Hindlimb muscle (tissue), 1 donor: ENCODE results near the gene CLIC3. TPM values are rescaled to one million over a fixed set of nuclear protein-coding genes. Genes with fewer than 3 reads are reported as not detected.

ENCODE experiments used
- DNase-seq: peaks from one replicate; pipeline ENCODE4 v3.0.0-alpha.2; 2013
- polyA plus RNA-seq: library from polyadenylated mRNA; unstranded; fragments of 120-200 nt; gene quantifications from one replicate; pipeline ENCODE4 v1.2.1, GENCODE V29; 2013; ENCODE audit not compliant: insufficient read length

CLIC3 gene
- polyA plus RNA-seq, 1 donor, result 0.54 TPM

DNA sequence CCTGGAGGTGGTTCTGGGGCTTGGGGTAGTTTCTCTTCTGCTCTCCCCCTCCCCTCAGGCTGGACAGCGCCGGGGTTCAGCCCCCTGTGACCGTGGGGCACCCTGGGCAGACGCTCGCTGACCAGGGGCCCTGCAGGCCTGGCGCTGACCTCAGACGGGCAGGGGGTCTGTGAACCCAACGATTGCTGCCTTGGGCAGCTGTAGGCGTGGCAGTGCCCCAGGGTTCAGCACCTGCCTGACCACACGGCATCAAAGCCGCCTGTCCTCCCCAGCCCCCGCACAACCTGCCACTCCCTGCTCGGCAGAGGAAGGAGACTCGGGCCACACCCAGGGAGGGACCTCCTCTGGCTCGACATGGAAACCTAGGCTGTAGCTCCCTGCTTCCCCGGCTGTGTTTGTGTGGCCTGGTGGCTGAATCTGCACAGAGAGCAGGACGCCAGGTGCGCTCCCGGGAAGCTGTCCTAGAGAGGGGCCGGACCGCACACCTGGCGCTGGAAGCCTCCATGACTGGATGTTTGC lies 32.1 kb downstream of the CLIC3 start:
- no peak for DNase-seq

DNA sequence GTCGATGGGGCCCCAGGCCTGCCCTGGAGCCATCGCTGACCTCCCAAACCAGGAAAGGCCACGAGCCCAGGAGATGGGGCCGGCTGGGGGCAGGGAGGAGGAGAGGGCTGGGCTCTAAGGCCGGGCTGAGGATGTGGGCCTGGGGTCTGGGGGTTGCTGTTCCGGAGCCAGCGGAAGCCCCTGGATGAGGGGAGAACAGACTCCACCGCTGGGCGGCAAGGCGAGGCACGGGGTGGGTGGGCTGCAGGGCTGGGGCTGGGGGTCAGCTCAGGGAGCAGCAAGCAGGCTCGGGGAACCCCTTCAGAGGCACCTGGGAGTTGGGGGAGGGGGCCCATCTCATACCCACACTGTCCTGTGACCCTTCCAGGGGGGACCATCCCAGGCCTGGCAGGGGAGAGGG lies 32.6 kb downstream of the CLIC3 start:
- DNase-seq, result no peak

DNA sequence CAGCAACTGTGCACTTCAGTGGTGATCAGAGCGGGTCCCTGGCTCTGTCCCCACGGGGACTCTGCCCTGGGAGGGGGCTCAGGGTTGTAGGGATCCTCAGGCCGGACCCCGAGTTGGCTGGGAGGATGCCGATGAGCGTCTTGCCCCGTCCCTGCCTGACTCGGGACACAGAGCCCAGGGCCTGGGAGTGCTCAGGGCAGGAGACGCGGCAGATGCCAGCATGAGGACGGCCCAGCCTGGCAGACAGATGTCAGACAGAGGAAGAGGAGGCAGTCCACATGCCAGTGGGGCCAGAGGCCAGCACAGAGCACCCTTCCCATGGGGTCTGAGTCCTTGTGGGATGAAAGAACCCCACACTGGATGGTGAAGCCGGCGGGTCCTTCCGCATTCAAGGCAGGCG lies 33.0 kb downstream of the CLIC3 start:
- no peak for DNase-seq

DNA sequence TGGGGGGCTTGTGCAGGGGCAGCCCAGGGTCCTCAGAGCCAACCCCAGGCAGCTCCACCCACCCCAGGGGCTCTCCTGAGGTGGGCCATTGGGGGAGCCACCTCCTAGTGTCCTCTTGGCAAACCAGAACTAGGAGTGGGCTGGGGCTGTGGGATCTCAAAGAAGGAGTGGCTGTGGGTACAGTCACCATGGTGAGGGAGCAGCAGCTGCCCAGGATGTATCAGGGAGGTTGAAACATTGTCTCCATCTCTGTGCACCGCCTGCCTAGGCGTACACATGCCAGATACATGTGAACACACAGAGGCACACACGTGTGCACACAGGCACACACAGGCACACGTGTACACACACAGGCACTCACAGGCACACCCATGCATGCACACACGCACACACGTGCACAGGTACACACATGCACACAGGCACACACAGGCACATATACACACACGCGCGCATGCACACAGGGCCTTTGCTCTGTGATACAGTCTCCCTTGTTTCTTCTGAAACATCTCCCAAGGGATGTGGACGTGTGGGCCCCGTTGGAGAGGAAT lies 33.6 kb downstream of the CLIC3 start:
- DNase-seq, result no peak

DNA sequence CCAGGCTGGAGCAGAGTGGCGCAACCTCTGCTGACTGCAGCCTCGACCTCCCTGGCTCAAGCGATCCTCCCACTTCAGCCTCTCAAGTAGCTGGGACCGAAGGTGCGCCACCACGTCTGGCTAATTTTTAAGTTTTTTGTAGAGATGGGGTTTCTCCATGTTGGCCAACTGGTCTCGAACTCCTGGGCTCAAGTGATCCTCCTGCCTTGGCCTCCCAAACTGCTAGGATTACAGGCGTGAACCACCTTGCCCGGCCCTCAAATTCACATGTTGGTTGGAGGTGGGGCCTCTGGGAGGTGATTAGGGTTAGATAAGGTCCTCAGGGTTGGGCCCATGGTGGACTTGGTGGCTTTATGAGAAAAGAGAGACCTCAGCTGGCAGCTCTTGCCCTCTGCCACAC lies 34.2 kb downstream of the CLIC3 start:
- no peak for DNase-seq

DNA sequence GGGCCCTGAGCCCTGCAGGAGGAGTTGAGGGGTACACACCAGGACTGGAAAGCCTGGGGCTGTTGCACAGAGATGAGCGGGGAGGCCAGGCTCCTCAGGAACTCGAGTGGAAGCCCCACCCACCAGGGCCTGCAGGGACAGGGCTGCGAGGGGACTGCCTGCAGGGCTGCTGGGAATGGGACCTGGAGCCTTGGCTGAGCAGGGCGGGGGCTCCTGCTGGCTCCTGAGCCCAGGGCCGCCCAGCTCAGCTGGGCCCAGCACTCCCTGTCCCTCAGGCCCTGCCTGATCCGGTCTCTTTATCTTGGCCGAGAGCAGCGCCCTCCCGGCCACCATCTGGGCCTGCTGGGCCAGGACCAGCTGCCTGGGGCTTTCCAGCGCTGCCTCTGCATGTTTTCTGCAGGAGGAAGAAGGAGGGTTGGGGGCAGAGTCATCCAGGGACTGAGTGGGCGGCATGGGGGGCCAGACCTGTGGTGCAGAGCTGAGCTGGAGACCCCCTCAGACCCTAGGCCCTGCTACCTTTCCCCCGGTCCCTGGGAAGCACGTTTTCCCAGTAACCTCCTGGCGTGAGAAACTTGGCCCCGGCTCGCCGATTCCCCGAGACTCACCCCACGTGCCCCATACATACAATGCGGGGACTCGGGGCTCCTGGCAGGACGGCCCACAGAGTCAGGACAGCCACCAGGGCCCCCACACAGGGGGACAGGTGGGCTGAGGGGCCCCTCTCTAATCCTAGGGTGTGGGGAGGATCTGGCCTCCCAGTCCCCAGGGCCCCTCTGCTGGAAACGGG lies 34.9 kb downstream of the CLIC3 start:
- DNase-seq, result no peak

DNA sequence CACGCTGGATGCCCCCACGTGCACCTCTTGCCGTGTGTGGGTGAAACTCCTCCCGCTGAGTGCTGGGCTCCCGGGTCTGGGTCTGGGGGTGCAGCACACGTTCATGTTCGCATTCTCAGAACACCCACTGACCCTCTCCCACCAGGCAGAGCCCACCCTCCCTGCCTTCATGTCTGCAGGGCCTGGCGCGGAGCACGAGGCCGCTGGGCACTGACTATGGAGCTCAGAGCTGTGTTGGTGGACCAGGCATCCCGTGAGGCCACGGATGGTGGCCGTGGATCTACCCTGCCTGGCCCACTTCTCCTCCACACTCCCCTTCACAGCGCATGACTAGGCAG lies 35.5 kb downstream of the CLIC3 start:
- no peak for DNase-seq

DNA sequence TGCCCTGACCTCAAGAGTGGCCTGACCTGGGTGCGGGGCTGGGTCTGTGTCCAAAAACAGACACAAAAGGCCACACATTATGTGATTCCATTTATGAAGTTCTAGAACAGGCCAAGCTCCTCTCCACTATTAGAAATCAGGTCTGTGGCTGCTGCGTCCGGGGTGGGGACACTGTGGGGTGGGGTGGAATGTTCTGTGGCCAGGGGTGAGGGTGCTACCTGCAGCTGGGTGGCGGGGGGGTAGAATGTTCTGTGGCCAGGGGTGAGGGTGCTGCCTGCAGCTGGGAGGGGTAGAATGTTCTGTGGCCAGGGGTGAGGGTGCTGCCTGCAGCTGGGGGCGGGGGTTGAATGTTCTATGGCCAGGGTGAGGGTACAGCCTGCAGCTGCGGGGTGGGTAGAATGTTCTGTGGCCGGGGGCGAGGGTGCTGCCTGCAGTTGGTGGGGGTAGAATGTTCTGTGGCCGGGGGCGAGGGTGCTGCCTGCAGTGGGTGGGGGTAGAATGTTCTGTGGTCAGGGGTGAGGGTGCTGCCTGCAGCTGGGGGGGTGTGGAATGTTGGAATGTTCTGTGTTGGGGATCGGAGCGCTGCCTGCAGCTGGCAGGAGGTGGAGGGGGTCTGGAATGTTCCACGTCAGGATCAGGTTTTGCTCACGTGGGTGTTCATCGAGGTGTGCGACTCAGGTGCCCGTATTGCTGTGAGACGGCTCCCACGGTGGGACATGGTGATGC lies 36.0 kb downstream of the CLIC3 start:
- DNase-seq, result no peak

DNA sequence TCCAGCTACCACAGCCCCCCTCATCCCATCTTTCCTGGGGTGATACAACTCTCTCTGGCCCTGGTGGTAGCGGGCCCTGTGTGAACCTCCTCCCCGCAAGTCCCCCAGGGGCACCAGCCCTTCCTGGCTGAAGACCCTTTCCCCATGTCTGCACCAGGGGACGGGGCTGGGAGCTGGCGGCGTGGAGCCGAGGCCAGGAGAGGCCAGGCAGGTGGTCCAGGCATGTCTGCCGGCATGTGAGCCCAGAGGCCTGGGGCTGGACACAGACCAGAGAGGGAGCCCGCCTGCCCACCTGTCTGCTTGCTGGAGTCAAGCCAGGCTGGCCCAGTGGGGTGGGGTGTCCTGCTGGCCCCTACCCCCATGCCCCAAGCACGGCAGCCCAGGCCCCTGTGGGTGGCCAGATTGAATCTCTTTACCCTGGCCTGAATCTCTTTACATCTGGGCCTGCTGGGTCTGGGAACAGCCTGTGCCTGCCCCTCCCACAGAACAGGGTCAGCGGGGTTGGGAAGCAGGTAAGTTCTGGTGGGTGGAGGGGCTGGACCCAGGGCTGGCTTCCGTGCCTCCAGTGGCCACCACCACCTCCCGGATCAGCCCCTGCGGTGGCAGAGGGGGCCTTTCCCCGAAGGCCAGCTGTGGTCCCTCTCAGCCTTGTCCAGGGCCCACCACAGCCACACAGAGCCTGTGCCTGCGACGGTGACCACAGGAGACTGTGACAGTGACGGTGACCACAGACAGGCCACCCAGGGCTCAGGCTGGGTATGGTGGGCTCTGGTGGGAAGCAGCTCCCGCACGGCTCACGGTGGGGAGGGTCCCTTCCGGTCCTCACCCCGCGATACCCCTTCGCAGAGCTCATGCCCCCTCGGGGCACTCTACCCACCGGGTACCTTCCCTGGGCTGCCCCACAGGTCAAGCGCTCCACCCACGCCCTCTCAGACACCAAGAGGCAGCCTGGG lies 37.2 kb downstream of the CLIC3 start:
- DNase-seq, result no peak

DNA sequence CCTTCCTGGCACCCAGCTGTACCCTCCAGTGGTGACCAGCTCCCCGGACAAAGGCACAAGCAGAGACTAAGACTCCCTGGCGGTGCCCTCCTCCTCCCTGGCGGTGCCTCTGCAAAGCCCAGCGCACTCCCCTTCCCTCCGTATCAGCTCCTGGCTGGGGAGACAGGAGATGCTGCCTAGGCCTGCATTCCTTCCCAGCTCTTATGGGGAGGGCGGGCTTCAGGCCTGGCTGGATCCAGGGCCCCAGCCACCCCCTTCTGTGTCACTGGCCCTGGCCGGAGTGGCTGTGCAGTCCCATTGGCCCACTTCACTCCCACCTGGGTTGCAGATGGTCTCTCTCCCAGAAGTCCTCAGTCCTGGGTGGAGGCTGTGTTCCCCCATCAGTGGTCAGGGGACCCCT lies 37.9 kb downstream of the CLIC3 start:
- DNase-seq, result no peak

DNA sequence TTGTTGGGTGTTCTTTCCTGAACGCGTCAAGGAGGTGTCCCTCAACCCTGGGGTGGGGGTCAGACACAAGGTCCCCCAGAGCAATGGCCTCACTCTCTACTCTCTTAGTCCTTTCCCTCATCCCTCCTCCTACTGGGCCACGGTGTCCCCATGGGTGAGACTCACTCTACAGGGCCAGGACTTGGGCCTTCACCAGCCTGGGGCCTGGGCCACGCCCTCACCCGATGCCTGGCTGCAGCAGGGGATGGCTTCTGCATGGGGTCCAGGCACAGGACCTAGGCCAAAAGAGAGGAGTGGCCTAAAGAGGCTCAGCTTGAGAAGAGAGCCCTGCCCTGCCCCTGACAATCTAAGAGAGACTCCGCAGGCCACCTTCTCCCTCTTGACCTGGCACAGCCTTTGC lies 38.5 kb downstream of the CLIC3 start:
- DNase-seq, result no peak

DNA sequence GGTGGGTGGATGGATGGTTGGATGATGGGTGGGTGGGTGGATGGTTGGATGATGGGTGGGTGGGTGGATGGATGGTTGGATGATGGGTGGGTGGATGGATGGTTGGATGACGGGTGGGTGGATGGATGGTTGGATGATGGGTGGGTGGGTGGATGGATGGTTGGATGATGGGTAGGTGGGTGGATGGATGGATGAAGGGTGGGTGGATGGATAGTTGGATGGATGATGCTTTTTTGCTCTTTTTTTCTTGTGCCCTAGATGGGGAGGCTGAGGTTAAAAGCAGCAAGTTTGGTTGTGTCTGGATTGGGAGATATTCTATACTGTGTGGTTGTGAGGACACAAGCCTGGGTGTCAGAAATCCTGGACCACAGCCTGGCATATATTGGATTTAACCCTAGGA lies 38.9 kb downstream of the CLIC3 start:
- no peak for DNase-seq

DNA sequence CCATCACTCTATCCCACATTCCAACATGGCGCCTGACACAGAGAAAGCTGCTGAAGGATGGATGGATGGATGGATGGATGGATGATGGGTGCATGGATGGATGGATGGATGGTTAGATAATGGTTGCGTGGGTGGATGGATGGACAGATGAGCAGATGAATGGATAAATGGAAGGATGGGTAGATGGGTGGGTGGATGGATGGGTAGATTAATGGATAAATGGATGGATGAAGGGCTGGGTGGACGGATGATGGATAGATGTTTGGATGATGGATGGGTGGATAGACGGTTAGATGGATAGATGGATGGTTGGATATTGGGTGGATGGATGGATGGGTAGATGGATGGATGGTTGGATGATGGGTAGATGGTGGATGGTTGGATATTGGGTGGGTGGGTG lies 39.8 kb downstream of the CLIC3 start:
- DNase-seq, result no peak

DNA sequence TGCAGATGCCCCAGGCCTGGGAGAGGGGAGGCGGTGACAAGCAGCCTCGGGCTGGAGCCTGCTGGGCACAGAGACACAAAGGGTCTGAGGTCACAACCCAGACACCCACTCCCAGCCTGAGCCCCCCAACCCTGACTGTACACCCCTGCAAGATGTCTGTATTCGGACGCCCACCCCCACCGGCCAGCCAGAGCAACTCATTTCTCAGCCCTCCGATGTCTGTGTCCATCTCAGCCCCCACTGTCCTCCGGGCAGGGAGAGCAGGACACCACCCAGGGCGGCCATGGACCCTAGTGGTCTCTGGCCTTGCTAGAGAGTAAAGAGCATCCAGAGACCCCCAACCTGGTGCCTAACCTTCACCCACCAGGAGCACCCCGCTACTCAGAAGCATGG lies 40.4 kb downstream of the CLIC3 start:
- no peak for DNase-seq

DNA sequence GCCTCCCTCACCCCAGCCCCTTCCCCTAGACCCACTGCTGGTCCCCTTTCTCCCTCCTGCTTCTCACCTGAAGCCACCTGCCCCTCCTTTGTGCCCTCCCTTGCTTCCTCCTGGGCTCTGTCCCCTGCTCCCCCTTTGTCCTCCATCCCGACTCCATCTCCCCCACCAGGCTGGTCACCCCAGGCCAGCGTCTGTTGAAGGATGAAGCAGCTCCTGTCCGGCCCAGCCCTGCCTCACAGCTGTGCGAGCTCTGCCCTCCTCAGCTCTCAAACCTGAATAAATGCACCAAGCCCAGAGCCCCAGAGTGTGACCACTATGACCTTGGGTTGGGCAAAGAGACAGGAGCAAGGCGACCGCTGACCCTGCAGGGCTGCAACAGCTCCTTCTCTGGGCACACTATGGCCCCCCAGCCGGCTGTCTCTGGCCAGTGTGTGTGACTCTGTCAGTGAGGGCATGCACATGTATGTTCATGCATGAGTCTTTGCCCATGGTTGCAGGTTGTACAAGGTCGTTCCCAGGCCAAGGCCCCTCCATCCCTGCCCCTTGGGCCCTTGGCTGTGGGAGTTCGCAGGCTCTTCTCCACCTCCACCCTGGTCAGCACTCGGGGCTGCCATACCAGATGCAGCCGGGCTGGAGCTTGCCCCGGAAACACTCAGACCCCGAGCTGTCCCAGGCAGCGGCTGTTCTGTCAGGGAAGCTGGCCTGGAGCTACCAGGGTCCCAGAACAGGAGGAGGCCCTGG lies 41.0 kb downstream of the CLIC3 start:
- DNase-seq, result no peak

DNA sequence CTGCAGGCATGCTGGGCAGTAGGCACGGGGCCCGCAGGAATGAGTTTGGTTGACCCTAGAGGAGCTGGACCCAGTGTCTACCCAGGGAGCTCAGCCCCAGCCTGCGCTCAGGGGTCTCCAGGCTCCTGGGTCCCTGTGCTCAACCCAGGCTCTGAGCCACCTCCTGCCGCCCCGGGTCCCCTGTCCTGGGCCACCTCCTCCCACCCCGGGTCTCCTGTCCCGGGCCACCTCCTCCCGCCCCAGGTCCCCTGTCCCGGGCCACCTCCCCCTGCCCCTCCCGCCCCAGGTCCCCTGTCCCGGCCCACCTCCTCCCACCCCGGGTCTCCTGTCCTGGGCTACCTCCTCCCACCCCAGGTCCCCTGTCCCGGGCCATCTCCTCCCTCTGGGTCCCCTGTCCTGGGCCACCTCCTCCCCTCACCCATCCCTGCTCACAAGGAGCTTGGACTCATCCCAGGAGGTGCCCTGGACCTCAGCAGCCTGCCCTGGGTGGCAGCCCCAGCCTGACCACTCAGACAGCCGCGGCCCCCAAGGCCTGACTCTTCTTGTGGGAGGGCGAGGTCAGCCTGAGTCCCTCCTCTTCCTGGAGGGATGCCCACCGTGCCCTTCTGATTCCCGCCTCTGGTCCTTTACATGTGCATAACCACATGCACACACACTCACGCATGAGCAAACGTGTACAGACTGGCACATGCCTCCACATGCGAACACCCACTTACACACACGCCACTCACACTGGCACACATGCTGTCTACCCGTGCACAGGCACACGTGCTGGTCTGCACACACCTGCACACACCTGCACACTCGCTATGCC lies 41.9 kb downstream of the CLIC3 start:
- no peak for DNase-seq

DNA sequence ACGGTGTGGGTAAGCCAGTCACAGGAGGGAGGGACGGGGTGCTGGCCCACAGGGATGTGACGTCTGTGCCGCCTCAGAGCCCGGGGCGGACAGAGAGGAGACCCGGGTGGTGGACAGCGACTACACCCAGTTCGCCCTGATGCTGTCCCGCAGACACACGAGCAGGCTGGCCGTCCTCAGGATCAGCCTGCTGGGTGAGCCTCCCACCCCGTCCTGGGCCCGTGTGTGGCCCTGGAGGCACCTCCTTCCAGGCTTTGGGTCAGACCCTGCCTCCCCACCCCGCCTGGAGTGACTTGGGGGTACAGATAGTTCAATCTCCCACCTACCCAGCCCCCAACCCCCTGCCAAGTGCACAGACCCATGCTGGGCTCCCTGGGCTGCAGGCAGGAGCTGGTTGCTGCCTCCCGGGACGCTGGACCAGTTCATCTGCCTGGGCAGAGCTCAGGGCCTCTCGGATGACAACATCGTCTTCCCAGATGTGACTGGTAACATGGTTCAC lies 42.5 kb downstream of the CLIC3 start:
- no peak for DNase-seq

DNA sequence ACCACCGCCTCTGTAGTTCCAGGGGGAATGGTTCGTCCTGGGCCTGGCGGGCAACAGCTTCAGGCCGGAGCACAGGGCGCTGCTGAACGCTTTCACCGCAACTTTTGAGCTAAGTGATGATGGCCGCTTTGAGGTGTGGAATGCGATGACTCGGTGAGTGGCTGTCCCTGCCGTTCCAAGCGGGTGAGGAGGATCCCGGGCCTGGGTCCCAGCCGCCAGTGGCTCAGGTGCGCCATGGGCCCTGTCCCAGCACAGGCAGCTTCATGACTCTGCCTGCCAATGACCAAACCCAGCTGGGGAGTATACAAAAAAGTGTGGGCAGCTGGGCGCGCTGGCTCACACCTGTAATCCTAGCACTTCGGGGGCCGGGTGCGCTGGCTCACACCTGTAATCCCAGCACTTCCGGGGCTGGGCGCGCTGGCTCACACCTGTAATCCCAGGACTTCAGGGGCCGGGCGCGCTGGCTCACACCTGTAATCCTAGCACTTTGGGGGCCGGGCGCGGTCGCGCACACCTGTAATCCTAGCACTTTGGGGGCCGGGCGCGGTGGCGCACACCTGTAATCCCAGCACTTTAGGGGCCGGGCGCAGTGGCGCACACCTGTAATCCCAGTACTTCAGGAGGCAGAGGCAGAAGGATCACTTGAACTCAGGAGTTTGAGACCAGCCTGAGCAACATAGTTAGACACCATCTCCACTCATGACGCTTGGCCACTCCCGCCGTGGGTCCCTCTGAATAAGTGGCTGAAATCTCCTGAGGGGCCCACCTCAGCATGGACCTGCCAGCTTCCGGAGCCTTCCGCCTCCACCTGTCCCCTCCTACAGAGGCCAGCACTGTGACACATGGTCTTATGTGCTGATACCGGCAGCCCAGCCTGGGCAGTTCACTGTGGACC lies 43.2 kb downstream of the CLIC3 start:
- DNase-seq, result no peak

DNA sequence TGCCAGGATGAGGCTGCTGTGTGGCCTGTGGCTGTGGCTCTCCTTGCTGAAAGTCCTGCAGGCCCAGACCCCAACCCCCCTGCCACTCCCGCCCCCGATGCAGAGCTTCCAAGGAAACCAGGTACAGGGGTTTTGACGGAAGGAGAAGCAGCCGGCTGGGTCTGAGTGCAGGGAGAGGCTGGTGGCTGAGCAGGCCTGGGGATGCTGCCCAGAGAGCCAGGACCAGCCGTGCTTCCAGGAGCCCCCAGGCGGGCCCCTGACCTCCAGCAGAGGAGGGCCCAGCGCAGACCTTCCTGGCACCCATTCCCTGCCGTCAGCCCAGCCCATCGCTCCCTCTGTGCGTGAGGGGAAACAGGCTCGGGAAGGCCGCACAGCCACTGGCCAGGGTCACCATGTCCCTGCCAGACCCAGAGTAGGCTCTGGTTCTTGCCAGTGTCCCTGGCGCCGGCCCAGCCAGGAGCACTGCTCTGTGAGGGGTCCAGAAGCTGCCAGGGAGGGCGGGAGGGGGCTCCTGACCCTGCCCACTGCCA lies 44.0 kb downstream of the CLIC3 start:
- no peak for DNase-seq
